H9 (cell line): ENCODE data around the gene ULK3. TPM values are rescaled to one million over a fixed set of nuclear protein-coding genes. Genes with fewer than 3 reads are reported as not detected.

Experiments used
- DNase-seq: peaks from one replicate; pipeline ENCODE4 v3.0.0-alpha.2; 2017
- H2AFZ ChIP-seq: one replicate; pipeline ENCODE4 v1.6.1; 2013; ENCODE audit warnings: mild to moderate bottlenecking, low read length, control low read depth, moderate library complexity
- H2AK5ac ChIP-seq: 2 replicates; pipeline ENCODE4 v1.6.1; 2013; ENCODE audit warnings: low read length, control low read depth, mixed read lengths; ENCODE audit not compliant: insufficient read length
- H2BK120ac ChIP-seq: one replicate; pipeline ENCODE4 v1.6.1; 2013; ENCODE audit warnings: low read depth, mild to moderate bottlenecking, low read length, control low read depth, inconsistent platforms; ENCODE audit not compliant: poor library complexity, severe bottlenecking
- H2BK12ac ChIP-seq: 2 replicates; pipeline ENCODE4 v1.6.1; 2013; ENCODE audit warnings: low read length, control low read depth, mixed read lengths, low read depth; ENCODE audit not compliant: insufficient read length
- H2BK15ac ChIP-seq: 2 replicates; pipeline ENCODE4 v1.6.1; 2013; ENCODE audit warnings: low read depth, low read length, control low read depth
- H2BK20ac ChIP-seq: one replicate; pipeline ENCODE4 v1.6.1; 2013; ENCODE audit warnings: low read depth, mild to moderate bottlenecking, low read length, control low read depth, inconsistent platforms; ENCODE audit not compliant: poor library complexity, severe bottlenecking
- H2BK5ac ChIP-seq: 2 replicates; pipeline ENCODE4 v1.6.1; 2013; ENCODE audit warnings: low read length, control low read depth, mixed read lengths; ENCODE audit not compliant: insufficient read length
- H3K14ac ChIP-seq: 2 replicates; pipeline ENCODE4 v1.6.1; 2013; ENCODE audit warnings: low read length, control low read depth; ENCODE audit not compliant: insufficient read depth
- H3K18ac ChIP-seq: 2 replicates; pipeline ENCODE4 v1.6.1; 2013; ENCODE audit warnings: low read depth, mild to moderate bottlenecking, mixed read lengths, low read length, control low read depth; ENCODE audit not compliant: insufficient read length
- H3K23ac ChIP-seq: 2 replicates; pipeline ENCODE4 v1.6.1; 2013; ENCODE audit warnings: low read length, control low read depth, mixed read lengths, low read depth; ENCODE audit not compliant: insufficient read length
- H3K23me2 ChIP-seq: 2 replicates; pipeline ENCODE4 v1.6.1; 2013; ENCODE audit warnings: low read depth, mild to moderate bottlenecking, mixed read lengths, low read length, control low read depth; ENCODE audit not compliant: insufficient read length, poor library complexity, severe bottlenecking
- H3K27ac ChIP-seq: 2 replicates; pipeline ENCODE4 v1.5.1; 2013; ENCODE audit warnings: low read length, control low read depth, mixed read lengths, low read depth; ENCODE audit not compliant: insufficient read length
- H3K27me3 ChIP-seq: 2 replicates; pipeline ENCODE4 v1.6.1; 2013; ENCODE audit warnings: low read length, control low read depth, inconsistent platforms; ENCODE audit not compliant: insufficient read depth
- H3K4ac ChIP-seq: 2 replicates; pipeline ENCODE4 v1.6.1; 2013; ENCODE audit warnings: low read depth, mild to moderate bottlenecking, control low read depth, inconsistent platforms, low read length, moderate library complexity
- H3K4me1 ChIP-seq: 2 replicates; pipeline ENCODE4 v1.6.1; 2013; ENCODE audit warnings: low read length, control low read depth, inconsistent platforms; ENCODE audit not compliant: insufficient read depth
- H3K4me2 ChIP-seq: 2 replicates; pipeline ENCODE4 v1.6.1; 2013; ENCODE audit warnings: low read length, control low read depth, mixed read lengths; ENCODE audit not compliant: insufficient read length, insufficient read depth
- H3K56ac ChIP-seq: 2 replicates; pipeline ENCODE4 v1.6.1; 2013; ENCODE audit warnings: low read depth, mild to moderate bottlenecking, mixed read lengths, low read length, control low read depth; ENCODE audit not compliant: insufficient read length
- H3K79me1 ChIP-seq: 2 replicates; pipeline ENCODE4 v1.6.1; 2013; ENCODE audit warnings: low read depth, mild to moderate bottlenecking, moderate library complexity, low read length, control low read depth, inconsistent platforms; ENCODE audit not compliant: insufficient read depth, poor library complexity, severe bottlenecking
- H3K79me2 ChIP-seq: 2 replicates; pipeline ENCODE4 v1.6.1; 2013; ENCODE audit warnings: low read length, control low read depth, inconsistent platforms; ENCODE audit not compliant: insufficient read depth
- H3K9ac ChIP-seq: 2 replicates; pipeline ENCODE4 v1.6.1; 2013; ENCODE audit warnings: low read length, control low read depth, mixed read lengths; ENCODE audit not compliant: insufficient read length; ENCODE audit errors: extremely low read depth
- H3K9me3 ChIP-seq: one replicate; pipeline ENCODE4 v1.6.1; 2013; ENCODE audit warnings: low read depth, low read length, inconsistent platforms; ENCODE audit not compliant: control insufficient read depth
- H3T11ph ChIP-seq: one replicate; pipeline ENCODE4 v1.6.1; 2013; ENCODE audit warnings: mild to moderate bottlenecking, low read length, control low read depth, inconsistent platforms
- H4K20me1 ChIP-seq: one replicate; pipeline ENCODE4 v1.6.1; 2013; ENCODE audit not compliant: control insufficient read depth, insufficient read length, insufficient read depth
- H4K5ac ChIP-seq: 2 replicates; pipeline ENCODE4 v1.6.1; 2013; ENCODE audit warnings: low read depth, mild to moderate bottlenecking, mixed read lengths, low read length, control low read depth; ENCODE audit not compliant: insufficient read length
- H4K8ac ChIP-seq: replicated peaks from 2 replicates; pipeline ENCODE4 v1.6.1; 2013; ENCODE audit warnings: low read length, control low read depth, mixed read lengths, low read depth; ENCODE audit not compliant: insufficient read length
- H4K91ac ChIP-seq: 2 replicates; pipeline ENCODE4 v1.6.1; 2013; ENCODE audit warnings: low read depth, mild to moderate bottlenecking, moderate library complexity, mixed read lengths, low read length, control low read depth; ENCODE audit not compliant: insufficient read length
- H3K27ac Mint-ChIP-seq, 3 experiments: 2 replicates in 2 of 3; 3 replicates in 1 of 3; pipeline ENCODE4 v1.8.0; 2020 to 2021; ENCODE audit warnings: mixed read lengths in 3 of 3, mild to moderate bottlenecking in 1 of 3, moderate library complexity in 1 of 3
- H3K27me3 Mint-ChIP-seq: 2 replicates; pipeline ENCODE4 v1.8.0; 2021; ENCODE audit warnings: low read depth, mild to moderate bottlenecking, moderate library complexity, mixed read lengths
- H3K36me3 Mint-ChIP-seq, 3 experiments: 2 replicates in 2 of 3; 3 replicates in 1 of 3; pipeline ENCODE4 v1.8.0; 2020 to 2021; ENCODE audit warnings: low read depth in 3 of 3, mixed read lengths in 3 of 3; ENCODE audit not compliant: insufficient read depth in 1 of 3
- H3K4me1 Mint-ChIP-seq, 2 experiments: 2 replicates each; pipeline ENCODE4 v1.8.0; 2020; ENCODE audit warnings: mixed read lengths in 2 of 2
- H3K4me3 Mint-ChIP-seq, 2 experiments: 2 replicates in 1 of 2; 3 replicates in 1 of 2; pipeline ENCODE4 v1.8.0; 2020 to 2021; ENCODE audit warnings: mild to moderate bottlenecking in 2 of 2, mixed read lengths in 2 of 2, moderate library complexity in 1 of 2
- H3K9me3 Mint-ChIP-seq, 2 experiments: 2 replicates in 1 of 2; 3 replicates in 1 of 2; pipeline ENCODE4 v1.8.0; 2020; ENCODE audit warnings: mild to moderate bottlenecking in 2 of 2, mixed read lengths in 2 of 2, moderate library complexity in 1 of 2
- WGBS: extraction: QIAGEN DNeasy Blood & Tissue Kit; methylation state at CpG from one replicate; pipeline ENCODE4 v1.1.7; 2013; ENCODE audit warnings: missing lambda C conversion rate, low lambda C conversion rate, mixed read lengths; ENCODE audit not compliant: insufficient read length; ENCODE audit errors: extremely low coverage; 5-methylcytosine and 5-hydroxymethylcytosine counted together
- total RNA-seq: library from RNA; stranded (reverse); gene quantifications from 2 replicates; pipeline ENCODE4 v1.2.1, GENCODE V29; 2021
- TF ChIP-seq, protein P1 (sequence below): fragments of 200-600 bp; sonication (generic); conservative IDR thresholded peaks from 3 replicates; pipeline ENCODE4 v1.8.0; 2021; ENCODE audit warnings: antibody characterized with exemption, mild to moderate bottlenecking

The ULK3 gene
- total RNA-seq, 1 experiment from 2014 or later, result 34.0 TPM

DNA sequence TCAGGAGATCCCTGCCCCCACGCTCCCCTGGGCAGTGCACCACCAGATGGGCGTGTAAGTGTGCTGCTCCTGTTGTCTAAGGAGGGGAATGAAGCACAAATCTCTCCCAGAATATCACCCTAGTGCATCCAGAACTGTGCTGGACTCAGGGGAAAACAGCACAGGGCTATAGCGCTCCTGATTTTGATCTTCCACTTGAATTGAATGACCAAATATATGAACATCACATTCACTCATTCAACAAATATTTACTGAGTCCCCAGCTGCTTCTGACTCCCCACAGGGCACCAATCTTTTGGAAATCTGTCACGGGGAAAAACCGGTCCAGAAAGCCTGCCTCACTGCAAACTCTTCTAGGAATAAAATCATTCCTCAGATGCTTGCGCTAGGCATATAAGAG is 14.1 kb downstream of the ULK3 start:
- H2BK120ac ChIP-seq, result no peak overlapping the region
- H3K4me1 ChIP-seq, result no peaks in the 10 kb centered on the region
- no peak overlapping the region for H2AK5ac ChIP-seq
- H3K56ac ChIP-seq, result no peak overlapping the region
- peaks cover 4 to 29% of the 10 kb centered on the region in 2 experiments; a peak in 3 of 4 replicates for H3K4me1 Mint-ChIP-seq
- H4K5ac ChIP-seq, result no peak overlapping the region
- H3K4ac ChIP-seq, result no peak overlapping the region
- no peak overlapping the region for H2BK12ac ChIP-seq
- H3T11ph ChIP-seq, result no peak overlapping the region
- no CpG with 5 or more reads among the region's 6 CpGs for WGBS
- no peaks in the 10 kb centered on the region for H3K9me3 ChIP-seq
- no peaks in the 10 kb centered on the region for H3K79me2 ChIP-seq
- no peak overlapping the region for H2AFZ ChIP-seq
- H3K14ac ChIP-seq, result no peak overlapping the region
- no peak overlapping the region for H3K23ac ChIP-seq
- H4K20me1 ChIP-seq, result no peaks in the 10 kb centered on the region
- no peaks in the 10 kb centered on the region for H3K23me2 ChIP-seq
- H2BK5ac ChIP-seq, result no peak overlapping the region
- no peak overlapping the region for H4K91ac ChIP-seq
- H2BK20ac ChIP-seq, result no peak overlapping the region
- H3K4me3 Mint-ChIP-seq, result no peak overlapping the region
- no peak overlapping the region for H3K27ac ChIP-seq
- H3K79me1 ChIP-seq, result no peaks in the 10 kb centered on the region
- no peak overlapping the region for H3K27ac Mint-ChIP-seq
- H3K27me3 ChIP-seq, result peaks cover 10% of the 10 kb centered on the region; the same call in 1 of the 2 replicates
- DNase-seq, result no peak
- H2BK15ac ChIP-seq, result no peak overlapping the region
- no peaks in the 10 kb centered on the region for H3K36me3 Mint-ChIP-seq
- H3K9ac ChIP-seq, result no peak overlapping the region
- TF ChIP-seq, protein P1, sequence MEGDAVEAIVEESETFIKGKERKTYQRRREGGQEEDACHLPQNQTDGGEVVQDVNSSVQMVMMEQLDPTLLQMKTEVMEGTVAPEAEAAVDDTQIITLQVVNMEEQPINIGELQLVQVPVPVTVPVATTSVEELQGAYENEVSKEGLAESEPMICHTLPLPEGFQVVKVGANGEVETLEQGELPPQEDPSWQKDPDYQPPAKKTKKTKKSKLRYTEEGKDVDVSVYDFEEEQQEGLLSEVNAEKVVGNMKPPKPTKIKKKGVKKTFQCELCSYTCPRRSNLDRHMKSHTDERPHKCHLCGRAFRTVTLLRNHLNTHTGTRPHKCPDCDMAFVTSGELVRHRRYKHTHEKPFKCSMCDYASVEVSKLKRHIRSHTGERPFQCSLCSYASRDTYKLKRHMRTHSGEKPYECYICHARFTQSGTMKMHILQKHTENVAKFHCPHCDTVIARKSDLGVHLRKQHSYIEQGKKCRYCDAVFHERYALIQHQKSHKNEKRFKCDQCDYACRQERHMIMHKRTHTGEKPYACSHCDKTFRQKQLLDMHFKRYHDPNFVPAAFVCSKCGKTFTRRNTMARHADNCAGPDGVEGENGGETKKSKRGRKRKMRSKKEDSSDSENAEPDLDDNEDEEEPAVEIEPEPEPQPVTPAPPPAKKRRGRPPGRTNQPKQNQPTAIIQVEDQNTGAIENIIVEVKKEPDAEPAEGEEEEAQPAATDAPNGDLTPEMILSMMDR, result no peak
- H3K4me2 ChIP-seq, result no peak overlapping the region
- H4K8ac ChIP-seq, result no peak overlapping the region
- H3K9me3 Mint-ChIP-seq, result no peaks in the 10 kb centered on the region
- no peak overlapping the region for H3K18ac ChIP-seq
- peaks cover 62% of the 10 kb centered on the region for H3K27me3 Mint-ChIP-seq
